Fibroblast of skin of right biceps (primary cell): Measurements from ENCODE around the gene CROCC2.

Experiments
- DNase-seq: peaks from one replicate; pipeline ENCODE4 v3.0.0-alpha.2; 2013

The CROCC2 gene

GRCh38 chr2:241041589-241042158 is 135.5 kb downstream of the CROCC2 start:
- DNase-seq: no peak
